NOMO-1 treated with DMSO at 0.1 percent for 48 hours (cell line): ENCODE data around the gene KLHL29.

Experiments
- DNase-seq: peaks from one replicate; lab custom pipeline; 2025; ENCODE audit not compliant: unreplicated experiment; lab: John Stamatoyannopoulos, UW

KLHL29 gene

GRCh38 chr2:23544589-23545295 is 159.8 kb downstream of the KLHL29 start:
- DNase-seq, result no peak

GRCh38 chr2:23545396-23545795 is 160.4 kb downstream of the KLHL29 start:
- DNase-seq, result no peak

GRCh38 chr2:23545811-23546210 is 160.8 kb downstream of the KLHL29 start:
- DNase-seq, result no peak

- DNase-seq, result no peak
Measured at GRCh38 chr2:23546913-23547312, 161.9 kb downstream of the KLHL29 start.

GRCh38 chr2:23547725-23548124 is 162.7 kb downstream of the KLHL29 start:
- DNase-seq, result no peak

- DNase-seq, result no peak
Measured at GRCh38 chr2:23548143-23548769, 163.3 kb downstream of the KLHL29 start.

- no peak for DNase-seq
Measured at GRCh38 chr2:23549051-23549450, 164.1 kb downstream of the KLHL29 start.

GRCh38 chr2:23549821-23550530 is 165.0 kb downstream of the KLHL29 start:
- no peak for DNase-seq

GRCh38 chr2:23550553-23550952 is 165.6 kb downstream of the KLHL29 start:
- DNase-seq, result no peak

- DNase-seq, result no peak
Measured at GRCh38 chr2:23551875-23552274, 166.9 kb downstream of the KLHL29 start.

- no peak for DNase-seq
Measured at GRCh38 chr2:23553561-23553960, 168.6 kb downstream of the KLHL29 start.

- no peak for DNase-seq
Measured at GRCh38 chr2:23554054-23554697, 169.2 kb downstream of the KLHL29 start.

GRCh38 chr2:23555944-23556343 is 171.0 kb downstream of the KLHL29 start:
- no peak for DNase-seq

GRCh38 chr2:23556929-23557328 is 171.9 kb downstream of the KLHL29 start:
- DNase-seq, result no peak

- DNase-seq, result no peak
Measured at GRCh38 chr2:23557455-23557854, 172.5 kb downstream of the KLHL29 start.

- no peak for DNase-seq
Measured at GRCh38 chr2:23559561-23560239, 174.7 kb downstream of the KLHL29 start.

GRCh38 chr2:23561088-23561487 is 176.1 kb downstream of the KLHL29 start:
- no peak for DNase-seq

- DNase-seq, result no peak
Measured at GRCh38 chr2:23561544-23561943, 176.6 kb downstream of the KLHL29 start.

GRCh38 chr2:23562143-23562542 is 177.2 kb downstream of the KLHL29 start:
- DNase-seq, result no peak

GRCh38 chr2:23563151-23563550 is 178.2 kb downstream of the KLHL29 start:
- no peak for DNase-seq
